ENCODE results near the gene ADK. TPM values are rescaled to one million over a fixed set of nuclear protein-coding genes. Genes with fewer than 3 reads are reported as not detected.
A peak's percentile ranks its signal among the peaks of the same experiment; 100 is the strongest.

The ADK gene
- total RNA-seq, 1 donor from 2014 or later = 26.2 TPM

DNA sequence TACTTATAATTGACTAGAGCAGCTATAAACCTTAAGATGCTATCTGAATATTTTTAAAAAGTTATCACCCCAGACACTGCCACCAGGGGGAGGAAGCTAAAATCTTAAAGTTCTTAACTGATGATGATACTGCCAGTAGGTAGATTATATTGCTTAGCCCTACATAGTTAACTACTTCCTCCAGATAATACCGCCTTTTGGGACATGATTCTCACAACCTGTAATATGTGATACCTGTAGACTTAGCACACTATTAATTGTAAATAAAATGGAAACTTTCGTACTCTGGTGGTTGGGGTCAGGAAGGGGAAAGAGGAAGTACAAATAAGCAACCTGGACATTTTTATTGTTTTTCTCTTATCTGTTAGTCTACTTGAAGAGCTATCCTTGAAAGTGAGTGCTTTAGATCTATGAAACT lies 268.9 kb downstream of the ADK start:
- H3K36me3 Mint-ChIP-seq = peaks cover 18% of the 10 kb centered on the region
- H3K27ac Mint-ChIP-seq = no peak overlapping the region
- TF ChIP-seq, protein P1, sequence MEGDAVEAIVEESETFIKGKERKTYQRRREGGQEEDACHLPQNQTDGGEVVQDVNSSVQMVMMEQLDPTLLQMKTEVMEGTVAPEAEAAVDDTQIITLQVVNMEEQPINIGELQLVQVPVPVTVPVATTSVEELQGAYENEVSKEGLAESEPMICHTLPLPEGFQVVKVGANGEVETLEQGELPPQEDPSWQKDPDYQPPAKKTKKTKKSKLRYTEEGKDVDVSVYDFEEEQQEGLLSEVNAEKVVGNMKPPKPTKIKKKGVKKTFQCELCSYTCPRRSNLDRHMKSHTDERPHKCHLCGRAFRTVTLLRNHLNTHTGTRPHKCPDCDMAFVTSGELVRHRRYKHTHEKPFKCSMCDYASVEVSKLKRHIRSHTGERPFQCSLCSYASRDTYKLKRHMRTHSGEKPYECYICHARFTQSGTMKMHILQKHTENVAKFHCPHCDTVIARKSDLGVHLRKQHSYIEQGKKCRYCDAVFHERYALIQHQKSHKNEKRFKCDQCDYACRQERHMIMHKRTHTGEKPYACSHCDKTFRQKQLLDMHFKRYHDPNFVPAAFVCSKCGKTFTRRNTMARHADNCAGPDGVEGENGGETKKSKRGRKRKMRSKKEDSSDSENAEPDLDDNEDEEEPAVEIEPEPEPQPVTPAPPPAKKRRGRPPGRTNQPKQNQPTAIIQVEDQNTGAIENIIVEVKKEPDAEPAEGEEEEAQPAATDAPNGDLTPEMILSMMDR (IDR thresholded peaks at IDR 0.05; ENCODE audit: unreplicated experiment) = peak; percentile 74
- no peaks in the 10 kb centered on the region for H3K27me3 Mint-ChIP-seq (ENCODE audit: low read depth)
- peaks cover 10% of the 10 kb centered on the region for H3K9me3 Mint-ChIP-seq
- peaks cover 32% of the 10 kb centered on the region for H3K4me1 Mint-ChIP-seq
- H3K4me3 Mint-ChIP-seq = no peak overlapping the region
- DNase-seq (ENCODE audit: low spot score in 2 of 2, unreplicated experiment in 2 of 2) = no peak

DNA sequence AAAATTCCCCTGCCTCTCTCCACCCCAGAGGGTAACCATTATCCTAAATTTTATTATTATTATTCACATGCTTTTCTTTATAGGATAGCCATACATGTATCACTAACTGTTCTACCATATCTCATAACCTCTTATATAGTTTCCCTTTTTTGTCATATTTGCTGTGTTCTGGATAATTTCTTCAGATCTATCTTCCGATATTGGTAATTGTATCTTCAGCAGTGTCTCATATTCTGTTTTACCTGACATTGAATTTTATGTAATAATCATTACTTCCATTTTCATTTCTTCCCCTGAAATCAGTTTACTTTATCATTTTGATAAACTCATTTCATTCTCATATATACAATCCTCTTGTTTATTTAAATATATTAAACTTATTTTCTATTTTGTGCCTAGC lies 273.5 kb downstream of the ADK start:
- no peak overlapping the region for H3K27ac Mint-ChIP-seq
- H3K36me3 Mint-ChIP-seq = peaks cover 18% of the 10 kb centered on the region
- peaks cover 11% of the 10 kb centered on the region for H3K4me1 Mint-ChIP-seq
- H3K9me3 Mint-ChIP-seq = peaks cover 12% of the 10 kb centered on the region
- no peak for DNase-seq (ENCODE audit: low spot score in 2 of 2, unreplicated experiment in 2 of 2)
- peaks cover 5% of the 10 kb centered on the region for H3K27me3 Mint-ChIP-seq (ENCODE audit: low read depth)
- TF ChIP-seq, protein P1 (IDR thresholded peaks at IDR 0.05; ENCODE audit: unreplicated experiment) = no peak
- H3K4me3 Mint-ChIP-seq = no peak overlapping the region

DNA sequence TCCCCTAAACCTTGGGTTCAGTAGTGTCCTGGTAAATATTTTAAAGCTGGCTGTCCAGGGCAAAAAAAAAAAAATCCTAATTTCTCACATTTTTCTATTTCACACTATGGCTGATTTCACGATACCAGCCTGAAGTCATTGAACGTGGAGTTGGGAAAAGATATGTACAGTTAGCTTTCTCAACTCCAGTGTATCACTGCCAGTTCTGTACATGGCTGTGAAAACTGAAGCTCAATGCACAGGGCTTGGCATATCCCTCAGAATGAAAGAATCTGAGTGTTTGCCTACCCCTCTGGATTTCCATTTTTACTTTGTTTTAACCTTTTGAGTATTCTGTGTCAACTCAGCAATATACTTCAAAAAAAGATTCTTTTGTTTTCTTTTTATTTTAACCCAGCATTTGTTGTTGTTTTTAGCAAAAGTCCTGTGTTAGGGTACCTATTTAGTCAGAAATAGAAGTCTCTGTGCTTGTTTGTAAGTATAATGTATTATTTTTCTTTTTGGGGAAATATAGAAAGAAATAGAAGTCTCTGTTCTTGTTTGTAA lies 274.5 kb downstream of the ADK start:
- no peak for DNase-seq (ENCODE audit: low spot score in 2 of 2, unreplicated experiment in 2 of 2)
- Mint-ChIP-seq H3K4me1 (peaks cover 5% of the 10 kb centered on the region), H3K9me3 (peaks cover 12% of the 10 kb centered on the region), H3K27me3 (ENCODE audit: low read depth) (peaks cover 5% of the 10 kb centered on the region), H3K4me3 (no peak overlapping the region), H3K27ac (no peak overlapping the region), H3K36me3 (peaks cover 18% of the 10 kb centered on the region)
- TF ChIP-seq, protein P1 (IDR thresholded peaks at IDR 0.05; ENCODE audit: unreplicated experiment) = no peak

DNA sequence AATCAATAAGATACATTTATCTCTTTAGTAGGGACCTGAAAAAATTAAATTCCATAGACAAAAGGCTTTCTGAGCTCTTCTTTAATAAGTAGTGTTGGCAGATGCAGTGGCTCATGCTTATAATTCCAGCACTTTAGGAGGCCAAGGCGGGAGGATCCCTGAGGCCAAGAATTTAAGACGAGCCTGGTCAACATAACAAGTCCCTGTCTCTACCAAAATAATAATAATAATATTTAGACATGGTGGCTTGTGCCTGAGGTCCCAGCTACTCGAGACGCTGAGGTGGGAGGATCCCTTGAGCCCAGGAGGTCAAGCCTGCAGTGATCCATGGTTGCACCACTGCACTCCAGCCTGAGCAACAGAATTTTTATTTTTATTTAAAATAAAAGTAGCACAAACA lies 280.8 kb downstream of the ADK start:
- H3K27me3 Mint-ChIP-seq (ENCODE audit: low read depth) = peaks cover 33% of the 10 kb centered on the region
- peaks cover 26% of the 10 kb centered on the region for H3K4me1 Mint-ChIP-seq
- no peak overlapping the region for H3K4me3 Mint-ChIP-seq
- no peaks in the 10 kb centered on the region for H3K9me3 Mint-ChIP-seq
- peaks cover 6% of the 10 kb centered on the region for H3K36me3 Mint-ChIP-seq
- TF ChIP-seq, protein P1 (IDR thresholded peaks at IDR 0.05; ENCODE audit: unreplicated experiment) = no peak
- no peak overlapping the region for H3K27ac Mint-ChIP-seq
- no peak for DNase-seq (ENCODE audit: low spot score in 2 of 2, unreplicated experiment in 2 of 2)

DNA sequence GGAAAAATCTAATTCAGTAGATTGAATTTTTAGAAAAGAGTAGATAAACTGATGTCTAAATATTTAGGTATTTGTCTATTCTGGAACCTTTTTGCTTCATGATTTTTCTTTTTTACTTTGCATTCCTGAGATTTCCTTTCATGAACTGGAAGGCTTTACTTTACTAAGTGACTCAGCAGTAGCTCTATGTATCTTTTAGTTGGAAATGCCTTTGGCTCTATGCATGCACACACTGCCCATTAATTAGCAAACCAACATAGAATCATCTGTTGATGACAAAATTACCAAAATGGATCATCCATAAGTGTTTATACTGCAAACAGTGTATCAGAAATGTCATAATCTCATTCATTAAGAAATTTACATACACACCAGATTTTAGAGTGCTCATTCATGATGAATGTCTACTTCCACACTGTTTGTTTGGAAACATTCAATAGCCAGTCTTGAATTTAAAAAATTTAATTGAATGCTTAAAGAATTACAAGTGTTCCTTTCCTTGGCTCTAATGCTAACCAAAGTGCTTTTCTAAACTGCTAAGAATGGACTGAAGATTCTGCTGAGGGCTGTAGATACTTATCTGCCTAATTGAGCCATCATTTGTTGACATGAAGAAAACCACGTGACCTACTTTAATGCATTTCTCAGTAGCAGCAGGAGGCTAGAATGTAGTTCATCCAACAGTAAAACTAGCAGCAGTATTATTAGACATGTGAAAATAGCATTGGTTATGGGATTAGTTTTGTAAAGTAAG lies 282.0 kb downstream of the ADK start:
- TF ChIP-seq, protein P1 (IDR thresholded peaks at IDR 0.05; ENCODE audit: unreplicated experiment) = no peak
- Mint-ChIP-seq H3K27me3 (ENCODE audit: low read depth) (peaks cover 38% of the 10 kb centered on the region), H3K36me3 (peaks cover 6% of the 10 kb centered on the region), H3K4me3 (no peak overlapping the region), H3K4me1 (peaks cover 32% of the 10 kb centered on the region), H3K9me3 (no peaks in the 10 kb centered on the region), H3K27ac (peak overlapping the region; percentile 7)
- no peak for DNase-seq (ENCODE audit: low spot score in 2 of 2, unreplicated experiment in 2 of 2)

All from mesothelial cell of epicardium (in vitro differentiated cells).